Naive thymus-derived CD8-positive, alpha-beta T cell (primary cell): ENCODE results near the gene SCRT2. TPM values are rescaled to one million over a fixed set of nuclear protein-coding genes. Genes with fewer than 3 reads are reported as not detected.

Experiments
- ATAC-seq, 2 donors: fragments of 150-1000 bp; cut with Tn5 transposase in 1 of 2; sonication (Bioruptor Pico), chemical (Tn5 transposase) in 1 of 2; 1 replicate in 1 of 2; 2 replicates in 1 of 2; pipeline ENCODE4 v1.10.0; 2021; ENCODE audit warnings: mild to moderate bottlenecking in 2 of 2, moderate library complexity in 2 of 2
- POLR2A ChIA-PET: fragments of 350-600 bp; sonication (Branson Sonifier 250); formaldehyde crosslinking; loops from one replicate; lab custom pipeline; 2021; ENCODE audit warnings: antibody characterized with exemption; lab: Charles Lee
- DNase-seq, 10 donors: peaks; one replicate each; pipeline versions ENCODE4 v3.0.0 to v3.0.0-alpha.2; 2020 to 2022
- H3K27ac Mint-ChIP-seq, 10 donors: one replicate each; pipeline ENCODE4 v1.8.0; 2020 to 2022; ENCODE audit warnings: mild to moderate bottlenecking in 10 of 10, mixed read lengths in 10 of 10, moderate library complexity in 4 of 10, inconsistent platforms in 1 of 10
- H3K27me3 Mint-ChIP-seq, 5 donors: one replicate each; pipeline ENCODE4 v1.8.0; 2021 to 2022; ENCODE audit warnings: mixed read lengths in 5 of 5
- H3K36me3 Mint-ChIP-seq, 3 donors: one replicate each; pipeline ENCODE4 v1.8.0; 2020 to 2022; ENCODE audit warnings: mixed read lengths in 3 of 3, mild to moderate bottlenecking in 2 of 3, inconsistent platforms in 1 of 3
- H3K4me1 Mint-ChIP-seq, 4 donors: one replicate each; pipeline ENCODE4 v1.8.0; 2021 to 2022; ENCODE audit warnings: mixed read lengths in 4 of 4
- H3K4me3 Mint-ChIP-seq, 10 donors: one replicate each; pipeline ENCODE4 v1.8.0; 2020 to 2022; ENCODE audit warnings: mild to moderate bottlenecking in 10 of 10, mixed read lengths in 10 of 10, moderate library complexity in 6 of 10, inconsistent platforms in 1 of 10
- H3K9me3 Mint-ChIP-seq, 9 donors: one replicate each; pipeline ENCODE4 v1.8.0; 2020 to 2022; ENCODE audit warnings: mixed read lengths in 9 of 9, mild to moderate bottlenecking in 3 of 9, inconsistent platforms in 1 of 9, moderate library complexity in 1 of 9
- polyA plus RNA-seq, 3 donors: library from polyadenylated mRNA; unstranded; fragments of 300-500 nt; fragmentation: Illumina TruSeq; gene quantifications; one replicate each; pipeline ENCODE4 v1.2.3, GENCODE V29; 2021
- total RNA-seq, 8 experiments: library from RNA in 2 of 8; stranded (reverse) in 2 of 8; gene quantifications; one replicate each; pipeline ENCODE4 v1.2.3 and lab custom pipeline; 2021 to 2026

The SCRT2 gene
- total and polyA plus RNA-seq, 5 experiments from 2014 or later: not detected

GRCh38 chr20:677957-678356 is 2.4 kb upstream of the SCRT2 start:
- H3K4me1 Mint-ChIP-seq: peaks cover 7 to 13% (median 12%) of the 10 kb centered on the region in 4 donors
- no peak for ATAC-seq
- POLR2A ChIA-PET: no interaction called here

GRCh38 chr20:676967-677366 is 1.4 kb upstream of the SCRT2 start:
- Mint-ChIP-seq H3K27me3 (peaks cover 22 to 91% (median 49%) of the 10 kb centered on the region in 5 donors), H3K4me3 (no peak overlapping the region), H3K36me3 (peaks cover 0 to 6% (median 3%) of the 10 kb centered on the region in 3 donors), H3K9me3 (peaks cover 0 to 3% (median 0%) of the 10 kb centered on the region in 9 donors), H3K27ac (no peak overlapping the region), H3K4me1 (peaks cover 7 to 14% (median 12%) of the 10 kb centered on the region in 4 donors)
- DNase-seq: peak in 1 of 10 donors; percentile 9
- POLR2A ChIA-PET: no interaction called here
- ATAC-seq: no peak

More at GRCh38 chr20:677957-678356, 2.4 kb upstream of the SCRT2 start:
- H3K4me3 Mint-ChIP-seq: no peak overlapping the region
- peaks cover 19 to 92% (median 44%) of the 10 kb centered on the region in 5 donors for H3K27me3 Mint-ChIP-seq
- no peak overlapping the region for H3K27ac Mint-ChIP-seq
- no peak for DNase-seq
- H3K36me3 Mint-ChIP-seq: peaks cover 0 to 6% (median 3%) of the 10 kb centered on the region in 3 donors
- peaks cover 0 to 3% (median 0%) of the 10 kb centered on the region in 9 donors for H3K9me3 Mint-ChIP-seq

GRCh38 chr20:676315-676937 is 824 bp upstream of the SCRT2 start:
- peaks cover 0 to 6% (median 3%) of the 10 kb centered on the region in 3 donors for H3K36me3 Mint-ChIP-seq
- H3K27me3 Mint-ChIP-seq: peaks cover 23 to 91% (median 54%) of the 10 kb centered on the region in 5 donors
- POLR2A ChIA-PET: no interaction called here
- ATAC-seq: no peak
- peaks cover 11 to 18% (median 12%) of the 10 kb centered on the region in 4 donors for H3K4me1 Mint-ChIP-seq
- peak overlapping the region in 3 of 10 donors; percentile 14 to 62 (median 27) for H3K4me3 Mint-ChIP-seq
- H3K9me3 Mint-ChIP-seq: peaks cover 0 to 3% (median 0%) of the 10 kb centered on the region in 9 donors
- no peak overlapping the region for H3K27ac Mint-ChIP-seq
- peak in 1 of 10 donors; percentile 54 for DNase-seq

- Mint-ChIP-seq H3K27ac (peak overlapping the region in 1 of 10 donors; percentile 11), H3K4me3 (peak overlapping the region in 3 of 10 donors; percentile 14 to 24 (median 19)), H3K36me3 (peaks cover 0 to 6% (median 3%) of the 10 kb centered on the region in 3 donors), H3K4me1 (peaks cover 11 to 19% (median 12%) of the 10 kb centered on the region in 4 donors), H3K9me3 (peaks cover 0 to 3% (median 0%) of the 10 kb centered on the region in 9 donors), H3K27me3 (peaks cover 30 to 90% (median 58%) of the 10 kb centered on the region in 5 donors)
- DNase-seq: peak in 1 of 10 donors; percentile 61
- no peak for ATAC-seq
- POLR2A ChIA-PET: no interaction called here
Observed at GRCh38 chr20:675033-675452, 559 bp downstream of the SCRT2 start.

GRCh38 chr20:673603-674001 is 2.0 kb downstream of the SCRT2 start:
- H3K27me3 Mint-ChIP-seq: peaks cover 27 to 78% (median 56%) of the 10 kb centered on the region in 5 donors
- H3K4me1 Mint-ChIP-seq: peaks cover 11 to 19% (median 12%) of the 10 kb centered on the region in 4 donors
- POLR2A ChIA-PET: no interaction called here
- H3K9me3 Mint-ChIP-seq: peaks cover 0 to under 1% (median 0%) of the 10 kb centered on the region in 9 donors
- H3K36me3 Mint-ChIP-seq: peaks cover 0 to 3% (median 3%) of the 10 kb centered on the region in 3 donors
- peak overlapping the region in 1 of 10 donors; percentile 65 for H3K27ac Mint-ChIP-seq
- H3K4me3 Mint-ChIP-seq: peak overlapping the region in 1 of 10 donors; percentile 14
- ATAC-seq: no peak
- DNase-seq: peak in 1 of 10 donors; percentile 28

- ATAC-seq: no peak
Observed at GRCh38 chr20:672963-673602, 2.5 kb downstream of the SCRT2 start.

GRCh38 chr20:671252-672030 is 4.2 kb downstream of the SCRT2 start:
- no peak for ATAC-seq

More at GRCh38 chr20:672963-673602, 2.5 kb downstream of the SCRT2 start:
- POLR2A ChIA-PET: no interaction called here
- peak in 1 of 10 donors; percentile 11 for DNase-seq
- peaks cover 11 to 19% (median 12%) of the 10 kb centered on the region in 4 donors for H3K4me1 Mint-ChIP-seq
- H3K27ac Mint-ChIP-seq: no peak overlapping the region
- peaks cover 30 to 78% (median 52%) of the 10 kb centered on the region in 5 donors for H3K27me3 Mint-ChIP-seq
- peaks cover 0 to 3% (median 0%) of the 10 kb centered on the region in 3 donors for H3K36me3 Mint-ChIP-seq
- H3K9me3 Mint-ChIP-seq: no peaks in the 10 kb centered on the region
- no peak overlapping the region for H3K4me3 Mint-ChIP-seq

GRCh38 chr20:669573-669972 is 6.0 kb downstream of the SCRT2 start:
- ATAC-seq (no peak), DNase-seq (no peak)
- POLR2A ChIA-PET: no interaction called here
- Mint-ChIP-seq H3K4me1 (peaks cover 0 to 7% (median 3%) of the 10 kb centered on the region in 4 donors), H3K36me3 (no peaks in the 10 kb centered on the region), H3K27ac (no peak overlapping the region), H3K27me3 (peaks cover 43 to 82% (median 58%) of the 10 kb centered on the region in 5 donors), H3K4me3 (no peak overlapping the region), H3K9me3 (no peaks in the 10 kb centered on the region)

More at GRCh38 chr20:671252-672030, 4.2 kb downstream of the SCRT2 start:
- POLR2A ChIA-PET: no interaction called here
- peaks cover 0 to 3% (median 0%) of the 10 kb centered on the region in 3 donors for H3K36me3 Mint-ChIP-seq
- no peak overlapping the region for H3K4me3 Mint-ChIP-seq
- peaks cover 7 to 17% (median 12%) of the 10 kb centered on the region in 4 donors for H3K4me1 Mint-ChIP-seq
- peaks cover 37 to 87% (median 58%) of the 10 kb centered on the region in 5 donors for H3K27me3 Mint-ChIP-seq
- no peaks in the 10 kb centered on the region for H3K9me3 Mint-ChIP-seq
- no peak overlapping the region for H3K27ac Mint-ChIP-seq
- no peak for DNase-seq

GRCh38 chr20:668638-669037 is 7.0 kb downstream of the SCRT2 start:
- Mint-ChIP-seq H3K27me3 (peaks cover 43 to 77% (median 54%) of the 10 kb centered on the region in 5 donors), H3K36me3 (no peaks in the 10 kb centered on the region), H3K27ac (no peak overlapping the region), H3K4me1 (peaks cover 0 to 8% (median 3%) of the 10 kb centered on the region in 4 donors), H3K4me3 (no peak overlapping the region), H3K9me3 (no peaks in the 10 kb centered on the region)
- DNase-seq (no peak), ATAC-seq (no peak)
- POLR2A ChIA-PET: no interaction called here

- no peaks in the 10 kb centered on the region for H3K36me3 Mint-ChIP-seq
- H3K27me3 Mint-ChIP-seq: peaks cover 42 to 77% (median 53%) of the 10 kb centered on the region in 5 donors
- peaks cover under 1 to 10% (median 5%) of the 10 kb centered on the region in 4 donors for H3K4me1 Mint-ChIP-seq
- no peak for DNase-seq
- H3K27ac Mint-ChIP-seq: no peak overlapping the region
- POLR2A ChIA-PET: no interaction called here
- ATAC-seq: no peak
- no peaks in the 10 kb centered on the region for H3K9me3 Mint-ChIP-seq
- H3K4me3 Mint-ChIP-seq: no peak overlapping the region
Observed at GRCh38 chr20:668050-668449, 7.6 kb downstream of the SCRT2 start.

GRCh38 chr20:667351-668034 is 8.1 kb downstream of the SCRT2 start:
- H3K4me3 Mint-ChIP-seq: no peak overlapping the region
- ATAC-seq: no peak
- no peaks in the 10 kb centered on the region for H3K9me3 Mint-ChIP-seq
- POLR2A ChIA-PET: no interaction called here
- H3K36me3 Mint-ChIP-seq: no peaks in the 10 kb centered on the region
- no peak overlapping the region for H3K27ac Mint-ChIP-seq
- peaks cover 46 to 77% (median 53%) of the 10 kb centered on the region in 5 donors for H3K27me3 Mint-ChIP-seq
- H3K4me1 Mint-ChIP-seq: peaks cover 3 to 12% (median 9%) of the 10 kb centered on the region in 4 donors
- peak in 8 of 10 donors; percentile 19 to 71 (median 33) for DNase-seq

GRCh38 chr20:666877-667276 is 8.7 kb downstream of the SCRT2 start:
- peaks cover 3 to 10% (median 8%) of the 10 kb centered on the region in 4 donors for H3K4me1 Mint-ChIP-seq
- H3K27me3 Mint-ChIP-seq: peaks cover 43 to 77% (median 53%) of the 10 kb centered on the region in 5 donors
- no peak overlapping the region for H3K4me3 Mint-ChIP-seq
- no peaks in the 10 kb centered on the region for H3K9me3 Mint-ChIP-seq
- H3K36me3 Mint-ChIP-seq: peaks cover 0 to under 1% (median 0%) of the 10 kb centered on the region in 3 donors
- no peak overlapping the region for H3K27ac Mint-ChIP-seq
- POLR2A ChIA-PET: no interaction called here
- no peak for DNase-seq
- ATAC-seq: no peak
